ENCODE results near the gene PIGN. TPM values are rescaled to one million over a fixed set of nuclear protein-coding genes. Genes with fewer than 3 reads are reported as not detected.

The PIGN gene
- polyA plus RNA-seq, 3 donors, result 4.1 to 14.7 (median 14.6) TPM

DNA sequence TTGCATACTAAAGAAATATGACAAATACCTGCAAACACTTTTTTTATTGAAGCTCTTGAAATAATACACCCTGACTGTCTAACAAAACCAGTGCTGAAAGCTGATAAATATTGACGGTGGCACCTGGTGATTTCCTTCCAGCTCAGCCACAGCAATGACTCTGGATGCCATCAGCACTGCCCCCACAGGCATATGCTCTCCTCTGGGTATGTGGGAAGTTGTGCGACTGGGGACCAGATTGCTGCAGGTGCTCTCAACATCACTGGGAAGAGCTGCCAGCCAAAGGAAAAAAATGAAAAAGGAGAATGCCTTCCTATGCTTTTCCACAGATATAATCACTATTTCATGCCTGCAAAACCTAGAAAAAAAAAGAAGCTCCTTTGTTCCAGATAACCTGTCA is 141.5 kb downstream of the PIGN start:
- Histone ChIP-seq H3K27ac (ENCODE audit: low read depth in 1 of 2, low read length in 2 of 2) (no peak overlapping the region), H4K20me1 (ENCODE audit: insufficient read depth, low read length) (no peaks in the 10 kb centered on the region), H3K4me1 (ENCODE audit: control insufficient read depth in 1 of 2, insufficient read depth in 2 of 2, low read length in 2 of 2) (no peaks in the 10 kb centered on the region), H3K36me3 (replicated peaks in 1 of 2; ENCODE audit: control insufficient read depth in 1 of 2, insufficient read depth in 2 of 2, low read length in 2 of 2) (no peaks in the 10 kb centered on the region), H3K4me3 (replicated peaks in 1 of 3; ENCODE audit: low read depth in 2 of 3, low read length in 3 of 3) (no peak overlapping the region), H3K9ac (ENCODE audit: insufficient read depth, low read length, poor library complexity, severe bottlenecking) (no peak overlapping the region), H3K79me2 (ENCODE audit: insufficient read depth, low read length) (no peaks in the 10 kb centered on the region), H3K27me3 (ENCODE audit: control insufficient read depth in 2 of 2, insufficient read depth in 2 of 2, low read length in 2 of 2) (no peaks in the 10 kb centered on the region), H2AFZ (ENCODE audit: insufficient read depth, low read depth, low read length, poor library complexity, severe bottlenecking) (no peak overlapping the region), H3K9me3 (replicated peaks in 1 of 2; ENCODE audit: control insufficient read depth in 1 of 2, insufficient read depth in 1 of 2, low read length in 2 of 2) (peaks cover 0 to 8% of the 10 kb centered on the region in 2 donors), H3K4me2 (replicated peaks; ENCODE audit: extremely low read depth, low read length, poor library complexity, severe bottlenecking) (no peak overlapping the region)
- DNase-seq, result no peak
- H3K4me3 Mint-ChIP-seq, result no peak overlapping the region
- H3K9me3 Mint-ChIP-seq, result peaks cover 0 to 18% (median 8%) of the 10 kb centered on the region in 7 donors
- H3K36me3 Mint-ChIP-seq, result peaks cover 9 to 29% of the 10 kb centered on the region in 2 donors
- peak overlapping the region in 1 of 7 donors; percentile 1 for H3K27ac Mint-ChIP-seq
- no peaks in the 10 kb centered on the region for H3K4me1 Mint-ChIP-seq
- TF ChIP-seq, protein P1, sequence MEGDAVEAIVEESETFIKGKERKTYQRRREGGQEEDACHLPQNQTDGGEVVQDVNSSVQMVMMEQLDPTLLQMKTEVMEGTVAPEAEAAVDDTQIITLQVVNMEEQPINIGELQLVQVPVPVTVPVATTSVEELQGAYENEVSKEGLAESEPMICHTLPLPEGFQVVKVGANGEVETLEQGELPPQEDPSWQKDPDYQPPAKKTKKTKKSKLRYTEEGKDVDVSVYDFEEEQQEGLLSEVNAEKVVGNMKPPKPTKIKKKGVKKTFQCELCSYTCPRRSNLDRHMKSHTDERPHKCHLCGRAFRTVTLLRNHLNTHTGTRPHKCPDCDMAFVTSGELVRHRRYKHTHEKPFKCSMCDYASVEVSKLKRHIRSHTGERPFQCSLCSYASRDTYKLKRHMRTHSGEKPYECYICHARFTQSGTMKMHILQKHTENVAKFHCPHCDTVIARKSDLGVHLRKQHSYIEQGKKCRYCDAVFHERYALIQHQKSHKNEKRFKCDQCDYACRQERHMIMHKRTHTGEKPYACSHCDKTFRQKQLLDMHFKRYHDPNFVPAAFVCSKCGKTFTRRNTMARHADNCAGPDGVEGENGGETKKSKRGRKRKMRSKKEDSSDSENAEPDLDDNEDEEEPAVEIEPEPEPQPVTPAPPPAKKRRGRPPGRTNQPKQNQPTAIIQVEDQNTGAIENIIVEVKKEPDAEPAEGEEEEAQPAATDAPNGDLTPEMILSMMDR (IDR thresholded peaks at IDR 0.05), result no peak
- intact Hi-C loops (cut with micrococcal nuclease), result no loop called here
- no CpG with 5 or more reads among the region's 2 CpGs for WGBS (ENCODE audit: insufficient coverage)
- peaks cover 0 to 1% (median 0%) of the 10 kb centered on the region in 3 donors for H3K27me3 Mint-ChIP-seq (ENCODE audit: low read depth in 3 of 3)

- WGBS (ENCODE audit: insufficient coverage), result no CpG with 5 or more reads among the region's 2 CpGs
- H3K27ac Mint-ChIP-seq, result no peak overlapping the region
- intact Hi-C loops (cut with micrococcal nuclease), result no loop called here
Observed at GRCh38 chr18:62044490-62045000, 142.3 kb downstream of the PIGN start.

More at GRCh38 chr18:62044490-62045000, 142.3 kb downstream of the PIGN start:
- H3K9ac ChIP-seq (ENCODE audit: insufficient read depth, low read length, poor library complexity, severe bottlenecking), result no peak overlapping the region
- H3K4me2 ChIP-seq (replicated peaks; ENCODE audit: extremely low read depth, low read length, poor library complexity, severe bottlenecking), result no peak overlapping the region
- H3K36me3 Mint-ChIP-seq, result peaks cover 11 to 29% of the 10 kb centered on the region in 2 donors
- no peaks in the 10 kb centered on the region for H3K79me2 ChIP-seq (ENCODE audit: insufficient read depth, low read length)
- H4K20me1 ChIP-seq (ENCODE audit: insufficient read depth, low read length), result no peaks in the 10 kb centered on the region
- H3K27me3 Mint-ChIP-seq (ENCODE audit: low read depth in 3 of 3), result peaks cover 0 to 1% (median 0%) of the 10 kb centered on the region in 3 donors
- H3K9me3 ChIP-seq (replicated peaks in 1 of 2; ENCODE audit: control insufficient read depth in 1 of 2, insufficient read depth in 1 of 2, low read length in 2 of 2), result peaks cover 0 to 8% of the 10 kb centered on the region in 2 donors
- H3K4me1 ChIP-seq (ENCODE audit: control insufficient read depth in 1 of 2, insufficient read depth in 2 of 2, low read length in 2 of 2), result no peaks in the 10 kb centered on the region
- no peak overlapping the region for H3K27ac ChIP-seq (ENCODE audit: low read depth in 1 of 2, low read length in 2 of 2)
- H3K4me1 Mint-ChIP-seq, result no peaks in the 10 kb centered on the region
- no peaks in the 10 kb centered on the region for H3K36me3 ChIP-seq (replicated peaks in 1 of 2; ENCODE audit: control insufficient read depth in 1 of 2, insufficient read depth in 2 of 2, low read length in 2 of 2)
- TF ChIP-seq, protein P1 (IDR thresholded peaks at IDR 0.05), result no peak
- DNase-seq, result no peak
- peaks cover 0 to 18% (median 8%) of the 10 kb centered on the region in 7 donors for H3K9me3 Mint-ChIP-seq
- H2AFZ ChIP-seq (ENCODE audit: insufficient read depth, low read depth, low read length, poor library complexity, severe bottlenecking), result no peak overlapping the region
- H3K27me3 ChIP-seq (ENCODE audit: control insufficient read depth in 2 of 2, insufficient read depth in 2 of 2, low read length in 2 of 2), result no peaks in the 10 kb centered on the region
- no peak overlapping the region for H3K4me3 ChIP-seq (replicated peaks in 1 of 3; ENCODE audit: low read depth in 2 of 3, low read length in 3 of 3)
- H3K4me3 Mint-ChIP-seq, result no peak overlapping the region

Data from CD14-positive monocyte (primary cell).